Mesenchymal stem cell (in vitro differentiated cells and primary cell): ENCODE measurements around the gene CTBS.
A peak's percentile ranks its signal among the peaks of the same experiment; 100 is the strongest.
"Not testable (repeated sequence)": the region's sequence is repeated elsewhere in the genome, so short reads cannot be mapped to it uniquely, and the experiment has no call there.

ENCODE experiments used
- DNase-seq: peaks from one replicate; pipeline ENCODE4 v3.0.0-alpha.2; 2013
- H2AFZ ChIP-seq: one replicate; pipeline ENCODE4 v1.6.1; 2013; ENCODE audit warnings: low read depth, mild to moderate bottlenecking, control low read depth, inconsistent platforms, low read length, moderate library complexity
- H2AK5ac ChIP-seq: 2 replicates; pipeline ENCODE4 v1.6.1; 2013; ENCODE audit warnings: low read length, moderate library complexity, mild to moderate bottlenecking, inconsistent platforms; ENCODE audit not compliant: severe bottlenecking
- H2BK120ac ChIP-seq: one replicate; pipeline ENCODE4 v1.6.1; 2013; ENCODE audit warnings: low read depth, mild to moderate bottlenecking, inconsistent platforms, low read length, moderate library complexity
- H2BK12ac ChIP-seq, 2 experiments: one replicate each; pipeline ENCODE4 v1.6.1; 2013; ENCODE audit warnings: inconsistent platforms in 2 of 2, low read length in 2 of 2, mild to moderate bottlenecking in 2 of 2, moderate library complexity in 2 of 2, control low read depth in 1 of 2
- H2BK15ac ChIP-seq: one replicate; pipeline ENCODE4 v1.6.1; 2013; ENCODE audit warnings: mild to moderate bottlenecking, low read depth, inconsistent platforms; ENCODE audit not compliant: poor library complexity, severe bottlenecking
- H2BK5ac ChIP-seq: 2 replicates; pipeline ENCODE4 v1.6.1; 2013; ENCODE audit warnings: low read depth, mild to moderate bottlenecking, low read length, control low read depth, inconsistent platforms; ENCODE audit not compliant: poor library complexity, severe bottlenecking
- H3K14ac ChIP-seq, 2 experiments: one replicate each; pipeline ENCODE4 v1.6.1; 2013; ENCODE audit warnings: inconsistent platforms in 2 of 2, low read length in 2 of 2, control low read depth in 1 of 2, mild to moderate bottlenecking in 1 of 2, moderate library complexity in 1 of 2
- H3K18ac ChIP-seq, 2 experiments: one replicate each; pipeline ENCODE4 v1.6.1; 2013; ENCODE audit warnings: inconsistent platforms in 2 of 2, low read length in 2 of 2, control low read depth in 1 of 2, low read depth in 1 of 2, mild to moderate bottlenecking in 1 of 2
- H3K23ac ChIP-seq, 2 experiments: one replicate each; pipeline ENCODE4 v1.6.1; 2013; ENCODE audit warnings: inconsistent platforms in 2 of 2, low read length in 2 of 2, mild to moderate bottlenecking in 2 of 2, moderate library complexity in 2 of 2, control low read depth in 1 of 2
- H3K27ac ChIP-seq: 2 replicates; pipeline ENCODE4 v1.5.1; 2013; ENCODE audit warnings: mild to moderate bottlenecking, moderate library complexity, low read length, control low read depth, inconsistent platforms; ENCODE audit not compliant: poor library complexity, severe bottlenecking
- H3K27me3 ChIP-seq, 2 experiments: 2 replicates each; pipeline versions ENCODE4 v1.6.1 to v1.7.0; 2013; ENCODE audit warnings: low read length in 2 of 2, mild to moderate bottlenecking in 2 of 2, moderate library complexity in 2 of 2, control low read depth in 1 of 2, inconsistent platforms in 1 of 2; ENCODE audit not compliant: control insufficient read depth in 1 of 2, insufficient read depth in 1 of 2
- H3K36me3 ChIP-seq, 2 experiments: 2 replicates each; pipeline versions ENCODE4 v1.6.1 to v1.7.0; 2013; ENCODE audit warnings: low read length in 2 of 2, control low read depth in 1 of 2, inconsistent platforms in 1 of 2, low read depth in 1 of 2, mild to moderate bottlenecking in 1 of 2; ENCODE audit not compliant: insufficient read depth in 2 of 2, control insufficient read depth in 1 of 2
- H3K4ac ChIP-seq, 2 experiments: one replicate each; pipeline ENCODE4 v1.6.1; 2013; ENCODE audit warnings: inconsistent platforms in 2 of 2, low read length in 2 of 2, mild to moderate bottlenecking in 2 of 2, moderate library complexity in 2 of 2, control low read depth in 1 of 2, low read depth in 1 of 2
- H3K4me1 ChIP-seq: 2 replicates; pipeline ENCODE4 v1.6.1; 2013; ENCODE audit warnings: low read depth, low read length, control low read depth; ENCODE audit not compliant: control insufficient read depth, insufficient read depth
- H3K4me2 ChIP-seq: 2 replicates; pipeline ENCODE4 v1.6.1; 2013; ENCODE audit warnings: low read length, mild to moderate bottlenecking, inconsistent platforms; ENCODE audit not compliant: poor library complexity, severe bottlenecking
- H3K4me3 ChIP-seq, 2 experiments: 2 replicates each; pipeline versions ENCODE4 v1.5.1 to v1.7.0; 2013; ENCODE audit warnings: low read length in 2 of 2, mild to moderate bottlenecking in 2 of 2, control low read depth in 1 of 2, low read depth in 1 of 2; ENCODE audit not compliant: insufficient read depth in 1 of 2
- H3K79me1 ChIP-seq: replicated peaks from 2 replicates; pipeline ENCODE4 v1.6.1; 2013; ENCODE audit warnings: mild to moderate bottlenecking, control low read depth, low read length, inconsistent platforms; ENCODE audit not compliant: poor library complexity, severe bottlenecking
- H3K9ac ChIP-seq: 2 replicates; pipeline ENCODE4 v1.7.0; 2013; ENCODE audit warnings: mild to moderate bottlenecking, low read length, moderate library complexity
- H3K9me3 ChIP-seq: 2 replicates; pipeline ENCODE4 v1.7.0; 2013; ENCODE audit warnings: mild to moderate bottlenecking, low read length; ENCODE audit not compliant: control insufficient read depth
- H4K8ac ChIP-seq: one replicate; pipeline ENCODE4 v1.6.1; 2013; ENCODE audit warnings: inconsistent platforms, mild to moderate bottlenecking, low read length, moderate library complexity
- H4K91ac ChIP-seq: one replicate; pipeline ENCODE4 v1.6.1; 2013; ENCODE audit warnings: mild to moderate bottlenecking, low read length, inconsistent platforms
- WGBS: methylation state at CpG from one replicate; pipeline ENCODE4 v1.1.7; 2013; ENCODE audit warnings: mixed read lengths; 5-methylcytosine and 5-hydroxymethylcytosine counted together

CTBS gene

GRCh38 chr1:84598846-84599741, 24.9 kb upstream of the CTBS start:
- no peak overlapping the region for H3K23ac ChIP-seq
- H3K4me3 ChIP-seq = peak overlapping the region in 1 of 2 experiments; percentile 61
- no peaks in the 10 kb centered on the region for H3K9me3 ChIP-seq
- no peak overlapping the region for H2BK15ac ChIP-seq
- WGBS = 28% methylated on average over 4 of the region's 5 CpGs
- no peak overlapping the region for H3K18ac ChIP-seq
- H3K79me1 ChIP-seq = no peaks in the 10 kb centered on the region
- no peak overlapping the region for H2AK5ac ChIP-seq
- peaks cover 3% of the 10 kb centered on the region for H3K4me1 ChIP-seq
- H4K91ac ChIP-seq = no peak overlapping the region
- no peak overlapping the region for H2BK120ac ChIP-seq
- H2AFZ ChIP-seq = no peak overlapping the region
- peak; percentile 83 for DNase-seq
- H3K14ac ChIP-seq = no peak overlapping the region
- no peak overlapping the region for H3K4me2 ChIP-seq
- H3K36me3 ChIP-seq = no peaks in the 10 kb centered on the region
- H4K8ac ChIP-seq = no peak overlapping the region
- no peak overlapping the region for H2BK5ac ChIP-seq
- H3K27me3 ChIP-seq = no peaks in the 10 kb centered on the region
- peak overlapping the region; percentile 42 for H3K27ac ChIP-seq
- H2BK12ac ChIP-seq = no peak overlapping the region
- H3K4ac ChIP-seq = no peak overlapping the region
- H3K9ac ChIP-seq = peak overlapping the region; percentile 81

GRCh38 chr1:84598418-84598817, 24.2 kb upstream of the CTBS start:
- no peak overlapping the region for H3K27ac ChIP-seq
- H3K14ac ChIP-seq = no peak overlapping the region
- no peak overlapping the region for H4K91ac ChIP-seq
- no peak overlapping the region for H2AK5ac ChIP-seq
- no peak overlapping the region for H2BK15ac ChIP-seq
- no peaks in the 10 kb centered on the region for H3K9me3 ChIP-seq
- H3K4me1 ChIP-seq = peaks cover 3% of the 10 kb centered on the region
- H3K9ac ChIP-seq = peak overlapping the region; percentile 81
- no peaks in the 10 kb centered on the region for H3K27me3 ChIP-seq
- H2BK120ac ChIP-seq = no peak overlapping the region
- peak overlapping the region in 1 of 2 experiments; percentile 61 for H3K4me3 ChIP-seq
- no peak overlapping the region for H3K4ac ChIP-seq
- WGBS = 29% methylated on average over 1 of the region's 3 CpGs
- no peaks in the 10 kb centered on the region for H3K36me3 ChIP-seq
- H3K18ac ChIP-seq = no peak overlapping the region
- no peak overlapping the region for H3K4me2 ChIP-seq
- no peaks in the 10 kb centered on the region for H3K79me1 ChIP-seq
- no peak overlapping the region for H3K23ac ChIP-seq
- H2BK5ac ChIP-seq = no peak overlapping the region
- H2AFZ ChIP-seq = no peak overlapping the region
- DNase-seq = peak; percentile 46
- no peak overlapping the region for H4K8ac ChIP-seq
- no peak overlapping the region for H2BK12ac ChIP-seq

GRCh38 chr1:84597011-84597410, 22.8 kb upstream of the CTBS start:
- Histone ChIP-seq H3K9ac (no peak overlapping the region), H2BK15ac (no peak overlapping the region), H3K9me3 (no peaks in the 10 kb centered on the region), H3K4me3 (no peak overlapping the region), H3K27me3 (no peaks in the 10 kb centered on the region), H4K8ac (no peak overlapping the region), H2BK12ac (no peak overlapping the region), H2AFZ (no peak overlapping the region), H3K27ac (no peak overlapping the region), H2BK5ac (no peak overlapping the region), H3K79me1 (no peaks in the 10 kb centered on the region), H2BK120ac (no peak overlapping the region), H3K14ac (no peak overlapping the region), H3K18ac (no peak overlapping the region), H3K4me2 (no peak overlapping the region), H3K4ac (no peak overlapping the region), H2AK5ac (no peak overlapping the region), H3K4me1 (peaks cover 3% of the 10 kb centered on the region), H3K36me3 (no peaks in the 10 kb centered on the region), H4K91ac (no peak overlapping the region), H3K23ac (no peak overlapping the region)
- DNase-seq = no peak
- WGBS = 100% methylated on average over 1 of the region's 1 CpG

- H3K36me3 ChIP-seq, H2BK12ac ChIP-seq, H4K8ac ChIP-seq, H2BK120ac ChIP-seq, DNase-seq, H3K23ac ChIP-seq, H3K27me3 ChIP-seq, H2AFZ ChIP-seq, H2AK5ac ChIP-seq, H3K79me1 ChIP-seq, H3K4me1 ChIP-seq, H3K4me3 ChIP-seq, H3K4me2 ChIP-seq, H3K27ac ChIP-seq, H4K91ac ChIP-seq, H3K4ac ChIP-seq, H3K9ac ChIP-seq, H2BK5ac ChIP-seq, H3K18ac ChIP-seq, H3K9me3 ChIP-seq, H2BK15ac ChIP-seq, H3K14ac ChIP-seq: not testable (repeated sequence)
- 90% methylated on average over 1 of the region's 2 CpGs for WGBS
Measured at GRCh38 chr1:84594959-84595358, 20.7 kb upstream of the CTBS start.
